Measurements from ENCODE around the gene RCCD1.

The RCCD1 gene

DNA sequence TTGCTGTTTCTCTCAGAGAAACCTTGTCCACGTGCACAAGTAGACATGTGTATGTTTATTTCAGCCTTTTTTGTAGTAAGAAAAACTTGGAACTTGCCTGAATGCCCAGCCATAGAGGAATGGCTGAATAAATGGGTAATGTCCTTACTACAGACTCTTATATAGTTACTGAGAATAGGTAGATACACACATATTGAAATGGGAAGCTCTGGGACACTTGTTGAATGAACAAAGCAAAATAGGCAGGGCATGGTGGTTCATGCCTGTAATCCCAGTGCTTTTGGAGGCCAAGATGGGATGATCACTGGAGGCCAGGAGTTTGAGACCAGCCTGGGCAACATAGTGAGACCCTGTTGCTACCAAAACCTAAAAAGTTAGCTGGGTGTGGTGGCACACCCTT lies 17.9 kb upstream of the RCCD1 start:
- no peak for TF ChIP-seq CTCF (conservative IDR thresholded peaks at IDR 0.05; ENCODE audit: control insufficient read depth, insufficient read depth, low read depth, low read length)
- H3K4me3 ChIP-seq (ENCODE audit: control insufficient read depth, low read depth, low read length) = no peak overlapping the region
- DNase-seq (ENCODE audit: low read depth) = no peak

GRCh38 chr15:90938261-90938660 lies 16.4 kb upstream of the RCCD1 start:
- DNase-seq (ENCODE audit: low read depth) = no peak
- no peak overlapping the region for H3K4me3 ChIP-seq (ENCODE audit: control insufficient read depth, low read depth, low read length)

GRCh38 chr15:90939756-90940155 lies 14.9 kb upstream of the RCCD1 start:
- no peak for TF ChIP-seq CTCF (conservative IDR thresholded peaks at IDR 0.05; ENCODE audit: control insufficient read depth, insufficient read depth, low read depth, low read length)
- H3K4me3 ChIP-seq (ENCODE audit: control insufficient read depth, low read depth, low read length) = no peak overlapping the region
- no peak for DNase-seq (ENCODE audit: low read depth)

More at GRCh38 chr15:90938261-90938660, 16.4 kb upstream of the RCCD1 start:
- TF ChIP-seq CTCF (conservative IDR thresholded peaks at IDR 0.05; ENCODE audit: control insufficient read depth, insufficient read depth, low read depth, low read length) = no peak

DNA sequence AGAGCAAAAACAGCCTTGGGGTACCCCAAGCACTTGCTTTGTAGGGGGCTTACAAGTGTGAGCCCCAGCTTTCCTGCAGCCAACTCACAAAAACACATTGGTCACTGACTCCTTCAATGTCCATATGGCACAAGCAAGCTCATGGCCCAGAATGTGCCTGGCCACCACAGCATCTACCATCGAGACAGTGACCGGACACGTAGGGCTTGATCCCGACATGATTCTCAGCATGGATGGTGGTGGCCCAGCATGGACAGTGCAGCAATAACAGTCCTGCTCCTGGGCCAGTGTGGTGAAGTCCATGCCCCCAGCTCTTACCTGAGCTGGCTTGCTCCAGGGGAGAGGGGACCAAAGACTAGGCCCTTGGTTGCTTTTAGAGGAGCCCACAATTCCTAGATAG lies 13.6 kb upstream of the RCCD1 start:
- TF ChIP-seq CTCF (conservative IDR thresholded peaks at IDR 0.05; ENCODE audit: control insufficient read depth, insufficient read depth, low read depth, low read length) = no peak
- DNase-seq (ENCODE audit: low read depth) = no peak

DNA sequence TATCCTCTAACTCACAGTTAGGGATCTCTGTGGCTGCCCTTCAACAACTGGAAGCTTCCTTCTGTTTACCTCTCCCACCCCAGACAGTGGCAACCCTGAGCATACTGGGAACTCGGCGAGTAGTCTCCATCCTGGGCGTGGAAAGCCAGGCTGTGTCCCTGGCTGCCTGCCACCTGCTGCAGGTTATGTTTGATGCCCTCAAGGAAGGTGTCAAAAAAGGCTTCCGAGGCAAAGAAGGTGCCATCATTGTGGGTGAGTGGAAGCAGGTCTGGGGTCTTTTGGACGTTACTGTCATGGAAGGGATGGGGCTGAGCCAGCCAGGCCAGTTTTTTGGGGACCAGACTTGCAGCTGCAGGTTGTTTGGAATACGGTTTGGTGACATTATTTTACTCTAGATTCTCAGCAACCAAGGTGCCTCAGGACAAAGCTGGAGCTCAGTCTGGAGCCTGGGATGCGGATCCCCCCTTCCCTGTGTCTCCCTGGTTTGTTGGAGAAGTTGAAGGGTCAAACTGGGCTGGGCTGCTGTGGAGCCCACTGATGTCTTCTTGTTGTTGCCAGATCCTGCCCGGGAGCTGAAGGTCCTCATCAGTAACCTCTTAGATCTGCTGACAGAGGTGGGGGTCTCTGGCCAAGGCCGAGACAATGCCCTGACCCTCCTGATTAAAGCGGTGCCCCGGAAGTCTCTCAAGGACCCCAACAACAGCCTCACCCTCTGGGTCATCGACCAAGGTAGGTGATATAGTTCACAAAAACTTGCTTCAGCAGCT lies 12.1 kb upstream of the RCCD1 start:
- no peak for DNase-seq (ENCODE audit: low read depth)
- no peak for TF ChIP-seq CTCF (conservative IDR thresholded peaks at IDR 0.05; ENCODE audit: control insufficient read depth, insufficient read depth, low read depth, low read length)
- no peak overlapping the region for H3K4me3 ChIP-seq (ENCODE audit: control insufficient read depth, low read depth, low read length)

More for the DNA sequence above, 13.6 kb upstream of the RCCD1 start:
- H3K4me3 ChIP-seq (ENCODE audit: control insufficient read depth, low read depth, low read length) = no peak overlapping the region

- no peak for TF ChIP-seq CTCF (conservative IDR thresholded peaks at IDR 0.05; ENCODE audit: control insufficient read depth, insufficient read depth, low read depth, low read length)
- no peak for DNase-seq (ENCODE audit: low read depth)
- H3K4me3 ChIP-seq (ENCODE audit: control insufficient read depth, low read depth, low read length) = no peak overlapping the region
Measured at GRCh38 chr15:90945091-90945490, 9.6 kb upstream of the RCCD1 start.

All from fibroblast of mammary gland (primary cell).